C1 segment of cervical spinal cord (tissue), 14 donors: ENCODE measurements around the gene SLC25A44.
A peak's percentile ranks its signal among the peaks of the same experiment; 100 is the strongest.

ENCODE experiments used
- DNase-seq, 14 donors: peaks; one replicate each; lab custom pipeline; 2025; lab: John Stamatoyannopoulos, UW

The SLC25A44 gene

GRCh38 chr1:156241311-156241811 lies 47.5 kb downstream of the SLC25A44 start:
- peak in 1 of 14 donors; percentile 49 for DNase-seq

DNA sequence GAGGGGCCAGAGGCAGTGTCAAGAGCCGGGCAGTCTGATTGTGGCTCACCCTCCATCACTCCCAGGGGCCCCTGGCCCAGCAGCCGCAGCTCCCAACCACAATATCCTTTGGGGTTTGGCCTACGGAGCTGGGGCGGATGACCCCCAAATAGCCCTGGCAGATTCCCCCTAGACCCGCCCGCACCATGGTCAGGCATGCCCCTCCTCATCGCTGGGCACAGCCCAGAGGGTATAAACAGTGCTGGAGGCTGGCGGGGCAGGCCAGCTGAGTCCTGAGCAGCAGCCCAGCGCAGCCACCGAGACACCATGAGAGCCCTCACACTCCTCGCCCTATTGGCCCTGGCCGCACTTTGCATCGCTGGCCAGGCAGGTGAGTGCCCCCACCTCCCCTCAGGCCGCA lies 48.0 kb downstream of the SLC25A44 start, which contains the start of gene BGLAP:
TSS of gene BGLAP (plus strand) at position 259 of the 400 bp plus-strand sequence. CDS start at position 307, 48 bp downstream.
- peak in 1 of 14 donors; percentile 19 for DNase-seq

GRCh38 chr1:156242738-156243137 lies 48.8 kb downstream of the SLC25A44 start:
- DNase-seq: peak in 3 of 14 donors; percentile 12 to 29 (median 20)

GRCh38 chr1:156244126-156244525 lies 50.2 kb downstream of the SLC25A44 start:
- DNase-seq: no peak

GRCh38 chr1:156244712-156245111 lies 50.8 kb downstream of the SLC25A44 start:
- DNase-seq: no peak

- no peak for DNase-seq
Observed at GRCh38 chr1:156245451-156246232, 51.7 kb downstream of the SLC25A44 start.

DNA sequence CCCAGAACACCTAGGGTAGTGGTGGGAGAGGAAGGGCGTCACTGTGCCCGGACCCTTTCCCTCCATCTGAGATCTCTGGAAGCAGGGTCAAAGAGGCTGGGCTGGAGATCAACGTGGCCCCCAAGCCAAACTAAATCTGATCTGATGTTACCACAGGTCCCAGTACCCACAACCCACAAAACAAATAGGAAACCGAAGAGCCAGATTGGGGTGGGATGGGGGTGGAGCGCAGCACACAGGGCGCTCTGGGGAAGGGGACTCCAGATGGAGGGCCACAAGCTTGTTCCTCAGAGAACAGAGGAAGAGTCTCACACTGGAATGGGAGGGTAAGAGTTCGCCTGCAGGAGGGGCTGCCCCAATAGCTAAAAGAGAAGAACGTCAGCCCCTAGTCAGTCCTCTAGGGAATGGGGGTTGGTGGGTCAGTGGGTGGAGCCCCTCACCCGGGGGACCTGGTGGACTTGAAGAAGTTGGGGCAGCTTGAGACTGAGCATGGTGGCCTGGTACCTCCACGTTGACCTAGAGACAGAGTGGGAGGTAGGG lies 52.4 kb downstream of the SLC25A44 start:
- no peak for DNase-seq

- DNase-seq: peak in 5 of 14 donors; percentile 37 to 61 (median 55)
Observed at GRCh38 chr1:156246781-156247459, 53.0 kb downstream of the SLC25A44 start.

DNA sequence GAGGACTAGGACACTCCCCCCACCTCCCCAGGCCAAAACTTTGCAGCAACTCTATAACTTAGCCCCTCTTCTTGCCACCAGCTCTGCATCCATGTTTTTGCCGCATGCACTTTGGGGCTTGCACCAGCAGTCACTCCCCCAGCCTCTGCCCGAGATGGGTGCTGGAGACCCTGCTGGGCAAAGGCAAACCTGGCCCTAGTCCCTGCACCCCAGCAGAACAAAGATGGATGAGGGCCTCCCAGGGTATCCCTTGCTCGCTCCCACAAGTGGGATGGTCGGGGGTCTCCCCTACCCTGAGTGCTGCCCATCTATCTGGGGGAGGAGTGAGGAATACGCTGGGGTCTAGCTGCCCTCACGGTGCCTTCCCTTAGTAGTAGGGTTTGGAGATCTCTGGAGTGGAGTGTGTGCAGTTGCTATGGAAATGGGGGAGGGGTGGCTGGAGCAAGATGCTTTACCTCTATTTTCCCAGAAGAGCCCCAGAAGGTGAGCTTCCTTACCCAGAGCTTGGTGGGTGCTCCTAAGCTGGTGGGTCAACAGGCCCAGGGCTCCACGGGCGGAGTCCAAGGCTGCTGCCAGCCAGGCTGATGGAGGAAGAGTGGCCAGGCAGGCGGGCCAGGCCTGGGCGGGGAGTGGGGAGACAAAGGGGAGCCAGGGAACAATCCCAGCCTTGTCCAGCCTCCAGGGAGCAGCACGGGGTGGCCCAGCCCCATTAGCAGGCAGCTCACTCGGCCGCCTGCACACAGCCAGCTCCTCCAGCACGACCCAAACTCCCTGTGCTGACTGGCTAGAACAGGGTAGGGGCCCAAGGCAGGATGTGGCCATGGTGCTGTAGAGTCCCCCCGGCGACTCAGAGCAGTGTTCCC lies 53.8 kb downstream of the SLC25A44 start, which contains the start of gene PAQR6:
TSS of gene PAQR6 (minus strand) at position 597 of the 863 bp plus-strand sequence. CDS start 1,325 bp downstream, outside the sequence.
- DNase-seq: peak in 13 of 14 donors; percentile 54 to 96 (median 84)

DNA sequence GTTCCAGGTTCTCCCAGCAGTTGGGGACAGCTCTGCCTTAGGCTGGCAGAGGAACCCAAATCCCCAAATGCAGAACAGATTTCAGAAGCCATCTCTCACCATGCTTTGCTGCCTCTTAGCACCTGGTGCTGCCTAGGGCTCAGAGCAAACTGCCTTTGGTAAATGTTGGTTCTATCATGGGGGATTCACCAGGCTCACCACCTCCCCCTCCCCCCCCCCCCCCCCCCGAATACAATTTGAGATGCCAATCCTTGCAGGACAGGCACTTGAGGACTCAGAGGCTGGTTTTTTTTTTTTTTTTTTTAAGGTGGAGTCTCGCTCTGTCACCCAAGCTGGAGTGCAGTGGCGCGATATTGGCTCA lies 54.4 kb downstream of the SLC25A44 start:
- no peak for DNase-seq

- DNase-seq: no peak
Observed at GRCh38 chr1:156249593-156249992, 55.7 kb downstream of the SLC25A44 start.

DNA sequence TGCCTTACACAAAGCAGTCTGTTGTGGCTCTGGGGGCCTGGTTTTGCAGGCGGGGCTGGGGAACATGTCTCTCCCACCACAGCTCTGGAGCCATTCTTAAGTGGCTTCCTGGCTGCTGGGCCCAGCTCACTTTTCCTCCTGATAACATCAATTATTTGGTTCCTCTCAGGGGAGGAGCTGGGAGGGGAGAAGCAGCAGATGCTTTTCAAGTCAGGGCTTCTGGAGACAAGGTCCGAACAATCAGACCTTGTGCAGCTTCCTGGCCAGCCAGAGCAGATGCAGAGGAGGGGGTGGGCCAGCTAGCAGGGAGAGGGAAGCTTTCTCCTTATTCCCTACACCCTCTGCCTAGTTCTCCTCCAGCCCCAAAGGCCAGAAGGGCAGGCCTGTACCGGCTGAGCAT lies 57.6 kb downstream of the SLC25A44 start:
- DNase-seq: peak in 5 of 14 donors; percentile 18 to 45 (median 27)

DNA sequence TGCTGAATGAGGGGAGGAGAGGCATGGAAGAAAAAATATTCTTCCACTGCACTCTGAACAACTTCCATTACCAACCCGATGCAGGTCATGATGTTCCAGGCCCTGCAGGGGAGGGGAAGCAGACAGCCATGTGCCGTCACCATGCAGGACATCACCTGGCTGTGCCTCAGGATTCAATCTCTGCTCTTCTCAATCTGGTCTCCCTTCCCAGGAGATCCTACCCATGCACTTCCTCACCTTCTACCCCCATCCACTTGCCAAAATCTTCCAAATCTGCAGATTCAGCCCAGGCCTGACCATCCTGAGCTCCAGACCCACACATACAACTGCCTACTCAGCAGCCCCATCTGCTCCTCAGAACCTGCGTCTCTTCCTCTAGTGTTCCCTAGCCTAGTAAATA lies 59.7 kb downstream of the SLC25A44 start:
- DNase-seq: peak in 1 of 14 donors; percentile 30

- DNase-seq: peak in 2 of 14 donors; percentile 18 to 19
Observed at GRCh38 chr1:156257711-156258110, 63.8 kb downstream of the SLC25A44 start.

DNA sequence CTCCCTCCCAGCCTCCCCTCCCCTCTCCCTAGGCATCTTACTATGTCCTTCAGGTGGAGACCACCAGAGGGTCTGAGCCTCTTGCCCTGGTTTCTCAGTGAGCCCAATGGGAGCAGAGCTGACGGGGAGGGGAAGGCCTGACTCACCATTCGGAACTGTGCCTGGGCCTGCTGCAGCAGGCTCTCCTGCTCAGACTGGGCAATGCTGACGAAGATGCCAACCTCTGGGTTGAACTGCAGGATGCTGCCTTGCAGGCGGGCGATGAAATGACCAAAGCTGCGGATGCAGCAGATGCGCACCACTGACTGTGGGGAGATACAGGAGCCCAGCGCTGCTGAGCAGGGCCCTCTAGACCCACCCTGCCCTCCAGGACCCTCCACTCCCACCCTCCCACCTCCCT lies 65.0 kb downstream of the SLC25A44 start:
- no peak for DNase-seq

DNA sequence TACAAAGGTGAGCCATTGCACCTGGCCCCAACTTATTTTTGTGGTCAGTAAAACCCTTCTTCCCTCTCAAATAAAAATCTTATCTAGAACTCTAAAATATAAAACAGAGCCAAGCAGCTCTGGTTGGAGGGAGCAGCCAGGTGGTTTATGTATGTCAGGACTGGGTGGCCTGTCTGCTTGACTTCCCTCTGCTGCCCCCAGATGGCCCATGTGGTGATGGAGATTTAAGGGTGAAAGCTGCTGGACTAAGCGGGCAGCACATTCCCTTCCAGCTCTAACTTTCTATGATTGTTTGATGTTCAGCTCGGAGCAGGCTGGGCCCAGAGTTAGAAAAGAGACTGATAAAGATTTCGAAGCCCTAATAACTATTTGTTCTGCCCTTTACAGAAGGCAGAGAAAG lies 65.9 kb downstream of the SLC25A44 start:
- peak in 6 of 14 donors; percentile 19 to 48 (median 26) for DNase-seq

DNA sequence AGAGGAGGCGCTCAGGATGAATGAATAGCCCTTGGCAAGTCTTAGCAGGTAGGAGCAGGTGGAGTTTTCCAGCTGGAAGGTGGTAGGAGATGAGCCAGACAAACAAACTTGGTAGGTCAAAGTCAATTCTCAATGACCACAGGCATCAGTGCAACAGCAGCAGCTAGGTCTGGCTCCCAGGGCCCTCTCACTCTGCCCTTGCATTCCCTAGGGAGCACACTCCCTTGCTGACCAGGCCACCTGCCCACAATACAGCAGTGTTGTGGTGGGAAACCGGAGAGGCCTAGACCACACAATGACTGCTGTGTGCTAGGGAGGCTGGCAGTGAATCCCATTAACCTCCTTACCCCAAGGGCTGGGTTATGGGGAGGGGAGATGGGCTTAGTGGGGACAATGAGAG lies 67.0 kb downstream of the SLC25A44 start:
- peak in 8 of 14 donors; percentile 12 to 69 (median 38) for DNase-seq
